SK-N-SH treated with all-trans-retinoic acid at 6 μM for 48 hours (cell line): ENCODE results near the gene CORO1C.
"Not testable (repeated sequence)": the region's sequence is repeated elsewhere in the genome, so short reads cannot be mapped to it uniquely, and the experiment has no call there.

Experiments
- ATAC-seq: fragments of 200-7000 bp; cut with Tn5 transposase; 3 replicates; pipeline ENCODE4 v1.9.1; 2020; ENCODE audit warnings: mild to moderate bottlenecking, moderate library complexity
- ARNTL ChIP-seq: fragments of 450-650 bp; formaldehyde crosslinking; IDR thresholded peaks from 2 replicates; pipeline ENCODE4 v1.5.0; 2020; ENCODE audit warnings: low read depth, mild to moderate bottlenecking, moderate library complexity, borderline replicate concordance
- BACH2 ChIP-seq: fragments of 250-450 bp; sonication (Bioruptor Pico); IDR thresholded peaks from 2 replicates; pipeline ENCODE4 v1.9.0; 2021; ENCODE audit warnings: mild to moderate bottlenecking, borderline replicate concordance
- CSDC2 ChIP-seq: fragments of 250-450 bp; sonication (Bioruptor Pico); IDR thresholded peaks from 2 replicates; pipeline ENCODE4 v1.5.0; 2020; ENCODE audit warnings: mild to moderate bottlenecking, moderate library complexity
- GLIS3 ChIP-seq: fragments of 250-450 bp; sonication (Bioruptor Pico); IDR thresholded peaks from 2 replicates; pipeline ENCODE4 v1.5.0; 2020; ENCODE audit warnings: mild to moderate bottlenecking, moderate library complexity
- ISL1 ChIP-seq: fragments of 250-450 bp; sonication (Bioruptor Pico); IDR thresholded peaks from 2 replicates; pipeline ENCODE4 v2.1.2; 2022; ENCODE audit warnings: mild to moderate bottlenecking, moderate library complexity
- OSR1 ChIP-seq: fragments of 250-450 bp; sonication (Bioruptor Pico); IDR thresholded peaks from 2 replicates; pipeline ENCODE4 v1.8.0; 2022; ENCODE audit warnings: moderate library complexity, mild to moderate bottlenecking, inconsistent platforms
- PPARA ChIP-seq: fragments of 250-450 bp; sonication (Bioruptor Pico); IDR thresholded peaks from 2 replicates; pipeline ENCODE4 v1.5.0; 2020; ENCODE audit warnings: mild to moderate bottlenecking, borderline replicate concordance
- RARB ChIP-seq: fragments of 250-450 bp; sonication (Bioruptor Pico); IDR thresholded peaks from 2 replicates; pipeline ENCODE4 v1.8.0; 2021; ENCODE audit warnings: mild to moderate bottlenecking, moderate library complexity
- SNAI2 ChIP-seq: fragments of 250-450 bp; sonication (Bioruptor Pico); IDR thresholded peaks from 2 replicates; pipeline ENCODE4 v1.5.0; 2020; ENCODE audit warnings: mild to moderate bottlenecking, moderate library complexity
- TCF4 ChIP-seq: fragments of 250-450 bp; sonication (Bioruptor Pico); IDR thresholded peaks from 2 replicates; pipeline ENCODE4 v1.8.0; 2021; ENCODE audit warnings: mild to moderate bottlenecking, moderate library complexity, borderline replicate concordance
- TOX ChIP-seq: fragments of 250-450 bp; sonication (Bioruptor Pico); IDR thresholded peaks from 2 replicates; pipeline ENCODE4 v1.8.0; 2021; ENCODE audit warnings: mild to moderate bottlenecking, moderate library complexity, borderline replicate concordance
- ZC3H10 ChIP-seq: fragments of 250-450 bp; sonication (Bioruptor Pico); IDR thresholded peaks from 2 replicates; pipeline ENCODE4 v1.5.1; 2021; ENCODE audit warnings: mild to moderate bottlenecking, moderate library complexity
- ZFP3 ChIP-seq: fragments of 250-450 bp; sonication (Bioruptor Pico); IDR thresholded peaks from 2 replicates; pipeline ENCODE4 v1.5.0; 2020; ENCODE audit warnings: mild to moderate bottlenecking, moderate library complexity
- ZFP30 ChIP-seq: fragments of 450-650 bp; formaldehyde crosslinking; IDR thresholded peaks from 2 replicates; pipeline ENCODE4 v1.5.0; 2022; ENCODE audit warnings: mild to moderate bottlenecking, moderate library complexity
- ZNF565 ChIP-seq: fragments of 450-650 bp; formaldehyde crosslinking; conservative IDR thresholded peaks from 2 replicates; pipeline ENCODE4 v1.5.0; 2020; ENCODE audit warnings: low read depth, mild to moderate bottlenecking, moderate library complexity
- ZNF70 ChIP-seq: fragments of 450-650 bp; formaldehyde crosslinking; IDR thresholded peaks from 2 replicates; pipeline ENCODE4 v1.5.0; 2020; ENCODE audit warnings: mild to moderate bottlenecking, moderate library complexity
- ZNF8 ChIP-seq: fragments of 450-650 bp; formaldehyde crosslinking; IDR thresholded peaks from 2 replicates; pipeline ENCODE4 v1.5.0; 2020; ENCODE audit warnings: mild to moderate bottlenecking, moderate library complexity
- TF ChIP-seq, protein P1 (sequence below): fragments of 250-450 bp; sonication (Bioruptor Pico); IDR thresholded peaks from 2 replicates; pipeline ENCODE4 v1.8.0; 2021; ENCODE audit warnings: low read depth, mild to moderate bottlenecking, moderate library complexity, borderline replicate concordance
- TF ChIP-seq, protein P2 (sequence below): fragments of 250-450 bp; sonication (Bioruptor Pico); IDR thresholded peaks from 2 replicates; pipeline ENCODE4 v1.5.1; 2021; ENCODE audit warnings: mild to moderate bottlenecking, moderate library complexity
- TF ChIP-seq, protein P3 (sequence below): fragments of 250-450 bp; sonication (Bioruptor Pico); IDR thresholded peaks from 2 replicates; pipeline ENCODE4 v1.8.0; 2020; ENCODE audit warnings: mild to moderate bottlenecking, moderate library complexity, borderline replicate concordance

CORO1C gene

DNA sequence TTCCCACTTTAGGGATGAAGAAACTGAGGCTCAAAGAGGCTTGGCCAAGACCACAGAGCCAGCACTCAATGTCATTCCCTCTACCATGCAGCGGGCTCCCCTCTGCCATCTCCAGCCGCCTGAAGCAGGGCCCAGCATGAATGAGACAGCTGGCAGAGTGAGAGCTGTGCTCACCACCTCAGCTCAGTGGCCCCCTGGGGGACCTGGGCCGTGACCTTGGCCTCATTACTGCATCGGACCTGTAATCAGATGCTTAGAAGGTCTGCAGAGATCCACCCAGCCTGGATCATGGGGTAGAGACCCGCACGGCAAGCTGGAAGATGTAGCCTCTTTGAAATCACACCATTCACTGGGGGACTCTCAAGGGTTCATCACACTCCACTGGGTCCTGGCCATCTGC lies 22.7 kb upstream of the CORO1C start:
- no peak for ATAC-seq
- no peak for TF ChIP-seq ISL1
- TF ChIP-seq, protein P1, sequence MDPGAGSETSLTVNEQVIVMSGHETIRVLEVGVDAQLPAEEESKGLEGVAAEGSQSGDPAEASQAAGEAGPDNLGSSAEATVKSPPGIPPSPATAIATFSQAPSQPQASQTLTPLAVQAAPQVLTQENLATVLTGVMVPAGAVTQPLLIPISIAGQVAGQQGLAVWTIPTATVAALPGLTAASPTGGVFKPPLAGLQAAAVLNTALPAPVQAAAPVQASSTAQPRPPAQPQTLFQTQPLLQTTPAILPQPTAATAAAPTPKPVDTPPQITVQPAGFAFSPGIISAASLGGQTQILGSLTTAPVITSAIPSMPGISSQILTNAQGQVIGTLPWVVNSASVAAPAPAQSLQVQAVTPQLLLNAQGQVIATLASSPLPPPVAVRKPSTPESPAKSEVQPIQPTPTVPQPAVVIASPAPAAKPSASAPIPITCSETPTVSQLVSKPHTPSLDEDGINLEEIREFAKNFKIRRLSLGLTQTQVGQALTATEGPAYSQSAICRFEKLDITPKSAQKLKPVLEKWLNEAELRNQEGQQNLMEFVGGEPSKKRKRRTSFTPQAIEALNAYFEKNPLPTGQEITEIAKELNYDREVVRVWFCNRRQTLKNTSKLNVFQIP = no peak

DNA sequence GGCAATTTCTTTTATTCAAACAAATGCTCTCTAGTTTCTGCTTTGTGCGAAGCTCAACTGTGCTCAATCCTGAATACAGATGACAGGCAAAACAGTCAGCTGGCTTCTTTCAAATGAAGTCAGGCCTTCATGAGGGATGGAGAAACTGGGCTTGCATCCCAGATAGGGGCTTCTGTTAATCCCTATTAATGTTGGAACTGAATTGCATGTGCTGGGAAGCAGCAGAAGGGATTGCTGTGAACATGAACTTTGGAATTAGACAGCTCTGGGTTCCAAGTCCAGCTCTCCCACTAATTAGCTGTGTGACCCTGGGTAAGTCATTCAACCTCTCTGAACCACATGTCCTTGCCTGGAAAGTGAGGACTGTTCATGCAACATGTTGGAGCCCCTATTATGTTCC lies 21.1 kb upstream of the CORO1C start:
- TF ChIP-seq ARNTL (CRISPR knock-in tag) (no peak), RARB (CRISPR knock-in tag) (no peak), TOX (CRISPR knock-in tag) (no peak), OSR1 (CRISPR knock-in tag) (no peak), TCF4 (no peak)
- TF ChIP-seq, protein P1 = no peak
- TF ChIP-seq, all 23 proteins: peak for 0
- peak; percentile 36 for ATAC-seq

DNA sequence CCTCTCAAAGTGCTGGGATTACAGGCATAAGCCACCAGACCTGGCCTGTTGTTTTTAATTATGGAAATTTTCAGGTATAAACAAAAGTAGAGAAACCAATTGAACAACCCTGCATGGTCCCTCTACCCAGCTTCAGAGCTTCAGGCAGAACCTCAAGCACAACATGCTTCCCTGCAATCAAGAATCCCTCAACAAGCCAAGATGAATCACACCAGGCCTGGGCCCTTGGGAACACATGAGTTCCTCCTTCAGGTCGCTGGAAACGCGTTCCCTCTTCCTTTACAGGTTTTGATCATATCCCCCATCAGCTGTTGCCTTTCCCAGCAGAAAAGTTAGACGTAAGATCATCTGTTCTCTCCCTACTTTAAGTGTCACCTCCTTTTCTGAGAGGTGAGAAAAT lies 20.5 kb upstream of the CORO1C start:
- ATAC-seq = peak; percentile 13; the same call in 1 of the 3 replicates
- TF ChIP-seq PPARA (CRISPR knock-in tag) = no peak
- TF ChIP-seq SNAI2 (CRISPR knock-in tag) = no peak
- no peak for TF ChIP-seq ZFP3 (CRISPR knock-in tag)

DNA sequence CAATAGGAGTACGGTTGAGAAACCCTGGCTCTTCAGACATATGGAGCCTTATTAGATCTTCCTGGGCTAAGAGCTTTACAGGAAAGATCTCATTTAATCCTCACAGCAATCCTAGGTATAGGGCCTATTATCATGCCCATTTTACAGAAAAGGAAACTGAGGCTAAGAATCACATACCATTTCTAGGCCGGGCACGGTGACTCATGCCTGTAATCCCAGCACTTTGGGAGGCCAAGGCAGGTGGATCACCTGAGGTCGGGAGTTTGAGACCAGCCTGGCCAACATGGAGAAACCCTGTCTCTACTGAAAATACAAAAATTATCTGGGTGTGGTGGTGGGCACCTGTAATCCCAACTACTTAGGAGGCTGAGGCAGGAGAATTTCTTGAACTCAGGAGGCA lies 19.7 kb upstream of the CORO1C start:
- not testable (repeated sequence) for ATAC-seq

DNA sequence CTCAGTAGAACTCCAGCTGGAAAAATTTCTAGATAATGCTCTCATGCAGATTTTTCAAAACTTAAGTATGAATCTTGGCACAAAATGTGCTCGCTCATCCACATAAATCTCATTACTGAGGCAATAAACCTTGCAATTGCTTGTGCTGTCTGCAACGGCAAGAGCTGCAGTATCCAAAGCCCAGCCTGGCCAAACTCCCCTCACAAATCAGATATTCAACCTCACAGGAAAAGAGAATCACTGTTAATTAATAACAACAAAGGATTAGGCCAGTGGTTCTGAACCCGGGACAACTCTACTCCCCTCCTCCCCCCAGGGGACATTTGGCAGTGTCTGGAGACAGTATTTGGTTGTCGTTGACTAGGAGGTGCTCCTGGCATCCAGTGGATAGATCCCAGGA lies 19.2 kb upstream of the CORO1C start:
- TF ChIP-seq ZNF8 (CRISPR knock-in tag) (no peak), ISL1 (peak; percentile 21; the same call in 1 of the 2 replicates)
- TF ChIP-seq, protein P2, sequence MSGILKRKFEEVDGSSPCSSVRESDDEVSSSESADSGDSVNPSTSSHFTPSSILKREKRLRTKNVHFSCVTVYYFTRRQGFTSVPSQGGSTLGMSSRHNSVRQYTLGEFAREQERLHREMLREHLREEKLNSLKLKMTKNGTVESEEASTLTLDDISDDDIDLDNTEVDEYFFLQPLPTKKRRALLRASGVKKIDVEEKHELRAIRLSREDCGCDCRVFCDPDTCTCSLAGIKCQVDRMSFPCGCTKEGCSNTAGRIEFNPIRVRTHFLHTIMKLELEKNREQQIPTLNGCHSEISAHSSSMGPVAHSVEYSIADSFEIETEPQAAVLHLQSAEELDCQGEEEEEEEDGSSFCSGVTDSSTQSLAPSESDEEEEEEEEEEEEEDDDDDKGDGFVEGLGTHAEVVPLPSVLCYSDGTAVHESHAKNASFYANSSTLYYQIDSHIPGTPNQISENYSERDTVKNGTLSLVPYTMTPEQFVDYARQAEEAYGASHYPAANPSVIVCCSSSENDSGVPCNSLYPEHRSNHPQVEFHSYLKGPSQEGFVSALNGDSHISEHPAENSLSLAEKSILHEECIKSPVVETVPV (CRISPR knock-in tag) = no peak
- peak; percentile 76 for ATAC-seq

DNA sequence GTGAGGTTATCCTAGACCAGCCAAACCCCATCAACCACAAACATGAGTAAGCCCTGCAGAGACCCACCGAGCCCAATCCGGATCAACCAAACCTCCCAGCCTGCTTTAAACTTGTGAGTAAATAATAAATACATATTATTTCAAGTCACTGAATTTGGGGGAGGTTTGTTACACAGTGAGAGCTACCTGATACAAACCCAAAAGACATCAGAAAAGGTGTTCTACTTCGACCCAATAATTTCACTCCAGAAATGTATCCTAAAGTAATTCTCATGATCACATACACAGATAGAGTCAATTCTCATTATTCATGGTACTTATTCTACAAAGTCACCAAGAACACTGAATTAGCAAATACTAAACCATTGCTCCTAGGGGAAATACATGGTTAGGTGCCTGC lies 16.2 kb upstream of the CORO1C start:
- no peak for ATAC-seq
- TF ChIP-seq RARB (CRISPR knock-in tag) (no peak), TCF4 (no peak), ZFP30 (CRISPR knock-in tag) (no peak), CSDC2 (CRISPR knock-in tag) (no peak), ZNF565 (no peak), ZNF70 (CRISPR knock-in tag) (no peak), BACH2 (no peak), TOX (CRISPR knock-in tag) (no peak), ISL1 (no peak)
- TF ChIP-seq, protein P2 (CRISPR knock-in tag) = no peak
- TF ChIP-seq, all 23 proteins: peak for 0

DNA sequence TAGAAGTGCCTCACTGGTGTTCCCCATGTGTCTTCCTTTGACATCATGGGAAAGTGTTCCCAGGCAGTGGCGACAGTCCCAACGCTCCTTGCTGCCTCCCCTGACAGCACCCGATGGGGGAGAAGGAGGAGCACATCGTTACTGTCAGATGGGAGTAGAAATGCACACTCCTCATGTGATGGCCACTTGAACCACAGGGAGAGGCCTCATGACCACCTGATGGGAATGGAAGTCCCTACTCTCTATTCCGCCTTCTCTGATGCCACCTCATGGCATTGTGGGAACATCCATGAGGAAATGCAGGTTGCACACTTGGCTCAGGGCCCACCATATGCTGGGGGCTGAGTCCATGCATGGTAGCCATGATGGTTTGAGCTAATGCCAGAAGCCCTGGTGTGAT lies 14.3 kb upstream of the CORO1C start:
- ATAC-seq = no peak
- TF ChIP-seq ZNF8 (CRISPR knock-in tag) (no peak), ZFP3 (CRISPR knock-in tag) (no peak), RARB (CRISPR knock-in tag) (no peak), BACH2 (no peak), ZFP30 (CRISPR knock-in tag) (no peak), ISL1 (no peak), TOX (CRISPR knock-in tag) (no peak), ZC3H10 (CRISPR knock-in tag) (no peak), GLIS3 (no peak), OSR1 (CRISPR knock-in tag) (no peak), CSDC2 (CRISPR knock-in tag) (no peak)
- TF ChIP-seq, protein P3, sequence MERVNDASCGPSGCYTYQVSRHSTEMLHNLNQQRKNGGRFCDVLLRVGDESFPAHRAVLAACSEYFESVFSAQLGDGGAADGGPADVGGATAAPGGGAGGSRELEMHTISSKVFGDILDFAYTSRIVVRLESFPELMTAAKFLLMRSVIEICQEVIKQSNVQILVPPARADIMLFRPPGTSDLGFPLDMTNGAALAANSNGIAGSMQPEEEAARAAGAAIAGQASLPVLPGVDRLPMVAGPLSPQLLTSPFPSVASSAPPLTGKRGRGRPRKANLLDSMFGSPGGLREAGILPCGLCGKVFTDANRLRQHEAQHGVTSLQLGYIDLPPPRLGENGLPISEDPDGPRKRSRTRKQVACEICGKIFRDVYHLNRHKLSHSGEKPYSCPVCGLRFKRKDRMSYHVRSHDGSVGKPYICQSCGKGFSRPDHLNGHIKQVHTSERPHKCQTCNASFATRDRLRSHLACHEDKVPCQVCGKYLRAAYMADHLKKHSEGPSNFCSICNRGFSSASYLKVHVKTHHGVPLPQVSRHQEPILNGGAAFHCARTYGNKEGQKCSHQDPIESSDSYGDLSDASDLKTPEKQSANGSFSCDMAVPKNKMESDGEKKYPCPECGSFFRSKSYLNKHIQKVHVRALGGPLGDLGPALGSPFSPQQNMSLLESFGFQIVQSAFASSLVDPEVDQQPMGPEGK (CRISPR knock-in tag) = no peak
- TF ChIP-seq, protein P2 (CRISPR knock-in tag) = no peak
